Upper lobe of left lung (tissue), 6 donors: Measurements from ENCODE around the gene PLK3. TPM values are rescaled to one million over a fixed set of nuclear protein-coding genes. Genes with fewer than 3 reads are reported as not detected.

Experiments used
- ATAC-seq, 2 donors: fragments of 200-7000 bp; cut with Tn5 transposase; one replicate each; pipeline ENCODE4 v1.9.1; 2022; ENCODE audit warnings: mild to moderate bottlenecking in 2 of 2, moderate library complexity in 2 of 2; ENCODE audit not compliant: low FRiP score in 2 of 2
- DNase-seq, 2 donors: peaks; one replicate each; pipeline ENCODE4 v3.0.0-alpha.2; 2019 to 2020
- H3K27ac ChIP-seq, 4 donors: fragments of 200-600 bp; sonication (generic); one replicate each; pipeline ENCODE4 v1.5.1; 2016 to 2019
- H3K27me3 ChIP-seq, 4 donors: fragments of 200-600 bp; sonication (generic); one replicate each; pipeline ENCODE4 v1.5.1; 2017 to 2019
- H3K36me3 ChIP-seq, 4 donors: fragments of 200-600 bp; sonication (generic); one replicate each; pipeline ENCODE4 v1.5.1; 2016 to 2019
- H3K4me1 ChIP-seq, 4 donors: fragments of 200-600 bp; sonication (generic); one replicate each; pipeline ENCODE4 v1.5.1; 2018 to 2019
- H3K4me3 ChIP-seq, 4 donors: fragments of 200-600 bp; sonication (generic); one replicate each; pipeline ENCODE4 v1.5.1; 2017 to 2019; ENCODE audit warnings: mild to moderate bottlenecking in 2 of 4, moderate library complexity in 1 of 4
- H3K9me3 ChIP-seq, 4 donors: fragments of 200-600 bp; sonication (generic); one replicate each; pipeline ENCODE4 v1.5.1; 2018 to 2019
- EP300 ChIP-seq, 4 donors: sonication (generic); formaldehyde crosslinking; IDR thresholded peaks; one replicate each; pipeline ENCODE4 v1.5.1; 2017; ENCODE audit warnings: antibody characterized with exemption in 4 of 4, control low read depth in 2 of 4
- POLR2A ChIP-seq, 4 donors: fragments of 450-650 bp; IDR thresholded peaks; one replicate each; pipeline ENCODE4 v1.5.1; 2016 to 2017; ENCODE audit warnings: antibody characterized with exemption in 4 of 4, mild to moderate bottlenecking in 2 of 4
- POLR2AphosphoS5 ChIP-seq, 2 donors: sonication (generic); formaldehyde crosslinking; IDR thresholded peaks; one replicate each; pipeline ENCODE4 v1.5.1; 2017; ENCODE audit warnings: antibody characterized with exemption in 2 of 2
- WGBS, 2 donors: methylation state at CpG; one replicate each; pipeline ENCODE4 v1.1.5; 2017 to 2018; 5-methylcytosine and 5-hydroxymethylcytosine counted together
- total RNA-seq, 6 donors: library from RNA; depleted of rRNA in 4 of 6; stranded (reverse); fragments of >200 nt in 4 of 6; gene quantifications; one replicate each; pipeline versions ENCODE4 v1.1.0 to v1.2.1, GENCODE V29; 2016 to 2021
- TF ChIP-seq, protein P1 (sequence below), 6 experiments: fragments of 450-650 bp in 4 of 6; fragments of 200-600 bp in 2 of 6; sonication (generic) in 2 of 6; IDR thresholded peaks; one replicate each; pipeline ENCODE4 v1.5.1; 2016 to 2019; ENCODE audit warnings: antibody characterized with exemption in 6 of 6
- donor health status: DM: no; HTN: no; CAD: no; lungs with moderate emphysema.
- donor health status: DM: no; HTN: yes; CAD: no; lungs with severe emphysema.

The PLK3 gene
- total RNA-seq, 6 donors from 2014 or later: 24.9 to 72.4 (median 49.6) TPM

DNA sequence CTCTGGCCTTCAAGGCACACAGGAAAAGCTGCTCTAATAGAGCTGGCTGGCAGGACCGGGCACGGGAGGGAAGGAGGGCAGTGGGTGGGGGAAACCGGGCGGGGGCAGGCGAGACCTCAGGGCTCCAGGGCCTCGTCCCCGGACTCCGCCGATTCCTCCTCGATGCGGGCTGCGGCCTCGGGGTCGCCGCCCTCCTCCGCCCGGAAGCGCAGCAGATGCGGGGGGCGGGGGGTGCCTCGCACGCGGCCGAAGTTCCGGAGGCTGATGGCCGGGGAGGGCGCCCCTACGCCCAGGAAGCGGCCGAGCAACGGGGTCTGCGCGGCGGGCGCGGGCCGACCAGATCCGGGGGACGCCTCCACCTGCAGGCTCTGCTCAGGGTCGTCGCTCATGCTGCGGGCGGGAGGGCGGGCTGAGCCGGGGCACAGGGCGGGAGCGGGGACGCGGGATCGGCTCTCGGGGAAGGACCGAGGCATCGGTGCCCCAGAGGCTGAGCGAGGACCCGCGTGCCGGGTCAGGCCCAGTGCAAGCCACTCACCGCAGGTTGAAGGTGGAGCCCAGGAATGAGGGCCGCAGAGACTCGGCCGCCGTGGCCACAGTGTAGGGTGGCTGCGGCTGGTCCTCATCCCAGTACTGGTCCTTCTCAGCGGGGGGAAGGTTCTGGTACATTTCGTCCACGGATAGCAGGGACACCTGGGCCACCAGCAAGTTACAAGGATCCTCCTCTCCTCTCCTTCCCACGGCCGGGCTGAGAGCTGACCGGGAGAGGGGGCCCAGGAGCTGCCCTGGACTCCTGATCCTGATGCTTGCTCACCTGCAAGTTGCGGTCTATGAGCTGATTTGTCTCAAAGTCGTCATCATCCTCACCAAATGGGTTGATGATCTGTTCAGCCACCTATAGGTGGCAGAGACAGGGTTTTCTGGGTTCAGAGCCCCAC lies 15.8 kb upstream of the PLK3 start:
- H3K4me3 ChIP-seq: peak overlapping the region; percentile 3 to 56 (median 45)
- H3K9me3 ChIP-seq: no peaks in the 10 kb centered on the region
- no peaks in the 10 kb centered on the region for H3K27me3 ChIP-seq
- ATAC-seq (peak in 1 of 2 donors; percentile 43), DNase-seq (peak; percentile 24 to 89)
- no peak for TF ChIP-seq POLR2A (IDR thresholded peaks at IDR 0.05)
- TF ChIP-seq EP300 (IDR thresholded peaks at IDR 0.05): no peak
- TF ChIP-seq POLR2AphosphoS5 (IDR thresholded peaks at IDR 0.05): no peak
- TF ChIP-seq, protein P1, sequence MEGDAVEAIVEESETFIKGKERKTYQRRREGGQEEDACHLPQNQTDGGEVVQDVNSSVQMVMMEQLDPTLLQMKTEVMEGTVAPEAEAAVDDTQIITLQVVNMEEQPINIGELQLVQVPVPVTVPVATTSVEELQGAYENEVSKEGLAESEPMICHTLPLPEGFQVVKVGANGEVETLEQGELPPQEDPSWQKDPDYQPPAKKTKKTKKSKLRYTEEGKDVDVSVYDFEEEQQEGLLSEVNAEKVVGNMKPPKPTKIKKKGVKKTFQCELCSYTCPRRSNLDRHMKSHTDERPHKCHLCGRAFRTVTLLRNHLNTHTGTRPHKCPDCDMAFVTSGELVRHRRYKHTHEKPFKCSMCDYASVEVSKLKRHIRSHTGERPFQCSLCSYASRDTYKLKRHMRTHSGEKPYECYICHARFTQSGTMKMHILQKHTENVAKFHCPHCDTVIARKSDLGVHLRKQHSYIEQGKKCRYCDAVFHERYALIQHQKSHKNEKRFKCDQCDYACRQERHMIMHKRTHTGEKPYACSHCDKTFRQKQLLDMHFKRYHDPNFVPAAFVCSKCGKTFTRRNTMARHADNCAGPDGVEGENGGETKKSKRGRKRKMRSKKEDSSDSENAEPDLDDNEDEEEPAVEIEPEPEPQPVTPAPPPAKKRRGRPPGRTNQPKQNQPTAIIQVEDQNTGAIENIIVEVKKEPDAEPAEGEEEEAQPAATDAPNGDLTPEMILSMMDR (IDR thresholded peaks at IDR 0.05): peak in 1 of 6 experiments; percentile 4
- peak overlapping the region in 2 of 4 donors; percentile 34 to 50 for H3K27ac ChIP-seq
- peaks cover 19 to 33% (median 32%) of the 10 kb centered on the region in 4 donors for H3K4me1 ChIP-seq
- peaks cover 0 to 30% (median 18%) of the 10 kb centered on the region in 4 donors for H3K36me3 ChIP-seq
- WGBS, 2 donors: 16 to 50% methylated on average over 11 to 26 of the region's 71 CpGs

DNA sequence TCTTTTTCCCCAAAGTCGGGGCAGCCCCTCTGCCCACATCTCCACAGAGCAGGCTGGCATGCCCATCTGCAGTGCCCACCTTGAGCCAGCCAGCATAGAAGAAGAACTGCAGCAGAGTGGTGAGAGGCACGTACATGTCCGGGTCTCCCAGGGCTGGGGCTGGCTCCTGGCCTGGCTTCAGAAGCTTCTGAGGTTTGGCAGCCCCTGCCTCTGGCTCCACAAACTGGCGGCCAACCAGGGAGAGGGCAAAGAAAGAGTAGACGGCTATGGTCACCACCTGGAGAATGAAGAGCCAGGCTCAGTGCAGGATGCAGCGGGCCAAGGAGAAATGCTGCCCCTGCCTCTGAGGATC lies 15.2 kb upstream of the PLK3 start:
- Histone ChIP-seq H3K36me3 (peaks cover 0 to 23% (median 13%) of the 10 kb centered on the region in 4 donors), H3K27me3 (no peaks in the 10 kb centered on the region), H3K4me3 (no peak overlapping the region), H3K27ac (no peak overlapping the region), H3K9me3 (no peaks in the 10 kb centered on the region), H3K4me1 (peaks cover 19 to 33% (median 32%) of the 10 kb centered on the region in 4 donors)
- ATAC-seq: no peak
- DNase-seq: no peak
- 83 to 89% methylated on average over 6 of the region's 6 CpGs for WGBS, 2 donors
- TF ChIP-seq EP300 (IDR thresholded peaks at IDR 0.05): no peak
- no peak for TF ChIP-seq POLR2AphosphoS5 (IDR thresholded peaks at IDR 0.05)
- no peak for TF ChIP-seq POLR2A (IDR thresholded peaks at IDR 0.05)
- TF ChIP-seq, protein P1 (IDR thresholded peaks at IDR 0.05): no peak

DNA sequence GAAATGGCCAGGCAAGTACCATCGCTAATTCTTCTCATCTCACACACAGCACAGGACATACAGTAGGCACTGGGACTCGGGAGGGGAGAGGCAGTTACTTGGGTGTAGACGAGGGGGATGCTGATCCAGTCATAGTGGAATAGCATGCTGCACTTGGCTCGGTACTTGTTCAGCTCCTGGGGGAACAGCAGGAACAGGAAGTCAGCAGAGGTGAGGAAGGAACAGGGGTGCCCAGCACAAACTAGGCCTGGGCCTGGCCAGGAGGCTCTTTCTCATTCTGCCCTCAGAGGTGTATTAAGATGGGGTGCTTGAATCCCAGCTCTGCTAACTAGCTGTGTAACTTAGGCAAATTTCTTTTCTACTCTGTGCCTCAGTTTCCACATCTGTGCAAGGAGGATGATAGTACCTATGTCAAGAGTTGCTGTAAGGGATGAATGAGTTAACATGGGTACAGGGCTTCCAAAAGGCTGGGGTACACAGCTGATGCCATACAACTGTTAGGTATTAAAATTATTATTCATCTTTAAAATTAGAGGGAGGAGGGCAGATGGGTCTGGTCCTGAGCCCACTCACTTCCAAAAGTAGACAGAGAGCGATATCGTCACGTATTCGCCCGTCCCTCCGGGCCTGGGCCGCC lies 14.6 kb upstream of the PLK3 start:
- Histone ChIP-seq H3K9me3 (no peaks in the 10 kb centered on the region), H3K36me3 (peaks cover 0 to 17% (median 6%) of the 10 kb centered on the region in 4 donors), H3K27ac (peak overlapping the region in 3 of 4 donors; percentile 8 to 72 (median 68)), H3K4me3 (peak overlapping the region in 3 of 4 donors; percentile 50 to 55 (median 52)), H3K27me3 (no peaks in the 10 kb centered on the region), H3K4me1 (peaks cover 19 to 33% (median 32%) of the 10 kb centered on the region in 4 donors)
- TF ChIP-seq, protein P1 (IDR thresholded peaks at IDR 0.05): no peak
- no peak for TF ChIP-seq POLR2A (IDR thresholded peaks at IDR 0.05)
- TF ChIP-seq POLR2AphosphoS5 (IDR thresholded peaks at IDR 0.05): no peak
- no peak for TF ChIP-seq EP300 (IDR thresholded peaks at IDR 0.05)
- DNase-seq (no peak), ATAC-seq (no peak)
- WGBS, 2 donors: 40 to 50% methylated on average over 11 of the region's 11 CpGs

DNA sequence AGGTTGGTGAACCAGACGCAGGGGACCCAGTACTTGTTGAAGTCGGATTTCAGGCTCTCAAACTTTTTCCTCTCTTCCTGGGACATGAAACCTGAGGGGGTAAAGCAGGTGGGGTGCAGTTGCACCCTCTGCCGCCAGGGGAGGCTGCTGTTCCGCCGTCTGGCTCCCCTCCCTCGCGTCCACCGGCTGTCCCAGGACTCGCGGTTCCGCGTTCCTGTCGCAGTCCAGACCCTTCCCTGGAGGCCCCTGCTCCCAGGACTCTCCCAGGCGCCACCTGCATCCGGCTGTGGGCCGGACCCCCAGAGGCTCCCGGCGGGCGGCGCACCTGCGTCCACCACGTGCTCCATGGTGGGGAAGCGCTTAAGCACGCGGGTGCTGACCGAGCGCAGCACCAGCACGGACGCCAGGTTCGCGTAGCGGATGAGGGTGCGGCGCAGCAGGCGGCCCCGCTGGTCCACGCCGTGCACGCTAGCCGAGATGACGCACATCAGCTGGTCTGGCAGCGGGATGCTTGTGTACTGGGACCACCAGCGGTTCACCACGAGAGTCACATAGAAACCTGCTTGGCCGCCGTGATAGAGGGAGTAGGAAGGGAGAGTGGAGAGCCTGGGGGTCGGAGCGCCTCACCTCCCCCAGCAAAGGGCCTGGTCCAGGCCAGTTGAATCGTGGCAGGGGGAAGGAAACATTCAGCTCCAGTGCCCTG lies 13.9 kb upstream of the PLK3 start:
- DNase-seq (peak; percentile 84 to 93), ATAC-seq (peak; percentile 88 to 90)
- Histone ChIP-seq H3K27me3 (no peaks in the 10 kb centered on the region), H3K4me1 (peaks cover 19 to 33% (median 32%) of the 10 kb centered on the region in 4 donors), H3K27ac (peak overlapping the region; percentile 8 to 72 (median 45)), H3K36me3 (peaks cover 0 to 10% (median under 1%) of the 10 kb centered on the region in 4 donors), H3K4me3 (peak overlapping the region; percentile 4 to 55 (median 51)), H3K9me3 (no peaks in the 10 kb centered on the region)
- TF ChIP-seq POLR2AphosphoS5 (IDR thresholded peaks at IDR 0.05) (peak in 1 of 2 donors; percentile 16), EP300 (IDR thresholded peaks at IDR 0.05) (no peak), POLR2A (IDR thresholded peaks at IDR 0.05) (peak in 1 of 4 donors; percentile 19)
- TF ChIP-seq, protein P1 (IDR thresholded peaks at IDR 0.05): peak; percentile 98 to 99 (median 98)
- 21 to 28% methylated on average over 7 to 18 of the region's 49 CpGs for WGBS, 2 donors
